SK-N-SH treated with all-trans-retinoic acid at 6 μM for 48 hours (cell line): ENCODE measurements around the gene KIF12.

Source experiments
- ATAC-seq: fragments of 200-7000 bp; cut with Tn5 transposase; 3 replicates; pipeline ENCODE4 v1.9.1; 2020; ENCODE audit warnings: mild to moderate bottlenecking, moderate library complexity
- ARNTL ChIP-seq: fragments of 450-650 bp; formaldehyde crosslinking; IDR thresholded peaks from 2 replicates; pipeline ENCODE4 v1.5.0; 2020; ENCODE audit warnings: low read depth, mild to moderate bottlenecking, moderate library complexity, borderline replicate concordance
- BACH2 ChIP-seq: fragments of 250-450 bp; sonication (Bioruptor Pico); IDR thresholded peaks from 2 replicates; pipeline ENCODE4 v1.9.0; 2021; ENCODE audit warnings: mild to moderate bottlenecking, borderline replicate concordance
- CSDC2 ChIP-seq: fragments of 250-450 bp; sonication (Bioruptor Pico); IDR thresholded peaks from 2 replicates; pipeline ENCODE4 v1.5.0; 2020; ENCODE audit warnings: mild to moderate bottlenecking, moderate library complexity
- ESRRG ChIP-seq: fragments of 250-450 bp; sonication (Bioruptor Pico); IDR thresholded peaks from 2 replicates; pipeline ENCODE4 v1.6.1; 2021; ENCODE audit warnings: mild to moderate bottlenecking
- GLIS3 ChIP-seq: fragments of 250-450 bp; sonication (Bioruptor Pico); IDR thresholded peaks from 2 replicates; pipeline ENCODE4 v1.5.0; 2020; ENCODE audit warnings: mild to moderate bottlenecking, moderate library complexity
- ISL1 ChIP-seq: fragments of 250-450 bp; sonication (Bioruptor Pico); IDR thresholded peaks from 2 replicates; pipeline ENCODE4 v2.1.2; 2022; ENCODE audit warnings: mild to moderate bottlenecking, moderate library complexity
- OSR1 ChIP-seq: fragments of 250-450 bp; sonication (Bioruptor Pico); IDR thresholded peaks from 2 replicates; pipeline ENCODE4 v1.8.0; 2022; ENCODE audit warnings: moderate library complexity, mild to moderate bottlenecking, inconsistent platforms
- PPARA ChIP-seq: fragments of 250-450 bp; sonication (Bioruptor Pico); IDR thresholded peaks from 2 replicates; pipeline ENCODE4 v1.5.0; 2020; ENCODE audit warnings: mild to moderate bottlenecking, borderline replicate concordance
- RARB ChIP-seq: fragments of 250-450 bp; sonication (Bioruptor Pico); IDR thresholded peaks from 2 replicates; pipeline ENCODE4 v1.8.0; 2021; ENCODE audit warnings: mild to moderate bottlenecking, moderate library complexity
- SNAI2 ChIP-seq: fragments of 250-450 bp; sonication (Bioruptor Pico); IDR thresholded peaks from 2 replicates; pipeline ENCODE4 v1.5.0; 2020; ENCODE audit warnings: mild to moderate bottlenecking, moderate library complexity
- TCF4 ChIP-seq: fragments of 250-450 bp; sonication (Bioruptor Pico); IDR thresholded peaks from 2 replicates; pipeline ENCODE4 v1.8.0; 2021; ENCODE audit warnings: mild to moderate bottlenecking, moderate library complexity, borderline replicate concordance
- TOX ChIP-seq: fragments of 250-450 bp; sonication (Bioruptor Pico); IDR thresholded peaks from 2 replicates; pipeline ENCODE4 v1.8.0; 2021; ENCODE audit warnings: mild to moderate bottlenecking, moderate library complexity, borderline replicate concordance
- ZC3H10 ChIP-seq: fragments of 250-450 bp; sonication (Bioruptor Pico); IDR thresholded peaks from 2 replicates; pipeline ENCODE4 v1.5.1; 2021; ENCODE audit warnings: mild to moderate bottlenecking, moderate library complexity
- ZFP3 ChIP-seq: fragments of 250-450 bp; sonication (Bioruptor Pico); IDR thresholded peaks from 2 replicates; pipeline ENCODE4 v1.5.0; 2020; ENCODE audit warnings: mild to moderate bottlenecking, moderate library complexity
- ZFP30 ChIP-seq: fragments of 450-650 bp; formaldehyde crosslinking; IDR thresholded peaks from 2 replicates; pipeline ENCODE4 v1.5.0; 2022; ENCODE audit warnings: mild to moderate bottlenecking, moderate library complexity
- ZNF565 ChIP-seq: fragments of 450-650 bp; formaldehyde crosslinking; conservative IDR thresholded peaks from 2 replicates; pipeline ENCODE4 v1.5.0; 2020; ENCODE audit warnings: low read depth, mild to moderate bottlenecking, moderate library complexity
- ZNF70 ChIP-seq: fragments of 450-650 bp; formaldehyde crosslinking; IDR thresholded peaks from 2 replicates; pipeline ENCODE4 v1.5.0; 2020; ENCODE audit warnings: mild to moderate bottlenecking, moderate library complexity
- ZNF8 ChIP-seq: fragments of 450-650 bp; formaldehyde crosslinking; IDR thresholded peaks from 2 replicates; pipeline ENCODE4 v1.5.0; 2020; ENCODE audit warnings: mild to moderate bottlenecking, moderate library complexity
- TF ChIP-seq, protein P1 (sequence below): fragments of 250-450 bp; sonication (Bioruptor Pico); IDR thresholded peaks from 2 replicates; pipeline ENCODE4 v1.8.0; 2020; ENCODE audit warnings: mild to moderate bottlenecking, moderate library complexity, borderline replicate concordance
- TF ChIP-seq, protein P2 (sequence below): fragments of 250-450 bp; sonication (Bioruptor Pico); IDR thresholded peaks from 2 replicates; pipeline ENCODE4 v1.5.1; 2021; ENCODE audit warnings: mild to moderate bottlenecking, moderate library complexity
- TF ChIP-seq, protein P3 (sequence below): fragments of 250-450 bp; sonication (Bioruptor Pico); IDR thresholded peaks from 2 replicates; pipeline ENCODE4 v1.5.0; 2020; ENCODE audit warnings: mild to moderate bottlenecking, moderate library complexity
- TF ChIP-seq, protein P4 (sequence below): fragments of 250-450 bp; sonication (Bioruptor Pico); IDR thresholded peaks from 2 replicates; pipeline ENCODE4 v1.8.0; 2021; ENCODE audit warnings: low read depth, mild to moderate bottlenecking, moderate library complexity, borderline replicate concordance
- TF ChIP-seq, protein P5 (sequence below): fragments of 250-450 bp; sonication (Bioruptor Pico); IDR thresholded peaks from 2 replicates; pipeline ENCODE4 v1.5.1; 2020; ENCODE audit warnings: low read depth, mild to moderate bottlenecking, moderate library complexity

The KIF12 gene

DNA sequence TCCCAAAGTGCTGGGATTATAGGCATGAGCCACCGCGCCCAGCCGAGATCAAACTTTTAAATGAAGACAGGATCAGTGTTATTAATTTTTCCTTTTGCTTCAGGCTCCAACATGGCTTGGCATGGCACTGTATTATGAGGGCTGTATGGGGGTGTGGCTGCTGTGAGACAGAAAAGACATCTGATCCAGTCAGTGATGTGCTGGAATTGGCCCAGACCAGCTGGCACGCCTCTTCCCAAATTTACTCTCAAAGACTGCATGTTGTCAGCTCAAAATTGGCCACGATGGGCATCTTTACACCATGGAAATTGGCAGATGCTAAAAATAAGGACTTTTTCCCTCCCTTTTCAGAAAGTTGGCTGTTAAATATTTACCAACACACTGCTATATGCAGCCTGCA is 44.1 kb upstream of the KIF12 start (continued):
- TF ChIP-seq SNAI2 (CRISPR knock-in tag), result no peak
- TF ChIP-seq GLIS3 (CRISPR knock-in tag), result no peak
- TF ChIP-seq, protein P1, sequence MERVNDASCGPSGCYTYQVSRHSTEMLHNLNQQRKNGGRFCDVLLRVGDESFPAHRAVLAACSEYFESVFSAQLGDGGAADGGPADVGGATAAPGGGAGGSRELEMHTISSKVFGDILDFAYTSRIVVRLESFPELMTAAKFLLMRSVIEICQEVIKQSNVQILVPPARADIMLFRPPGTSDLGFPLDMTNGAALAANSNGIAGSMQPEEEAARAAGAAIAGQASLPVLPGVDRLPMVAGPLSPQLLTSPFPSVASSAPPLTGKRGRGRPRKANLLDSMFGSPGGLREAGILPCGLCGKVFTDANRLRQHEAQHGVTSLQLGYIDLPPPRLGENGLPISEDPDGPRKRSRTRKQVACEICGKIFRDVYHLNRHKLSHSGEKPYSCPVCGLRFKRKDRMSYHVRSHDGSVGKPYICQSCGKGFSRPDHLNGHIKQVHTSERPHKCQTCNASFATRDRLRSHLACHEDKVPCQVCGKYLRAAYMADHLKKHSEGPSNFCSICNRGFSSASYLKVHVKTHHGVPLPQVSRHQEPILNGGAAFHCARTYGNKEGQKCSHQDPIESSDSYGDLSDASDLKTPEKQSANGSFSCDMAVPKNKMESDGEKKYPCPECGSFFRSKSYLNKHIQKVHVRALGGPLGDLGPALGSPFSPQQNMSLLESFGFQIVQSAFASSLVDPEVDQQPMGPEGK (CRISPR knock-in tag), result no peak
- no peak for TF ChIP-seq ARNTL (CRISPR knock-in tag)

DNA sequence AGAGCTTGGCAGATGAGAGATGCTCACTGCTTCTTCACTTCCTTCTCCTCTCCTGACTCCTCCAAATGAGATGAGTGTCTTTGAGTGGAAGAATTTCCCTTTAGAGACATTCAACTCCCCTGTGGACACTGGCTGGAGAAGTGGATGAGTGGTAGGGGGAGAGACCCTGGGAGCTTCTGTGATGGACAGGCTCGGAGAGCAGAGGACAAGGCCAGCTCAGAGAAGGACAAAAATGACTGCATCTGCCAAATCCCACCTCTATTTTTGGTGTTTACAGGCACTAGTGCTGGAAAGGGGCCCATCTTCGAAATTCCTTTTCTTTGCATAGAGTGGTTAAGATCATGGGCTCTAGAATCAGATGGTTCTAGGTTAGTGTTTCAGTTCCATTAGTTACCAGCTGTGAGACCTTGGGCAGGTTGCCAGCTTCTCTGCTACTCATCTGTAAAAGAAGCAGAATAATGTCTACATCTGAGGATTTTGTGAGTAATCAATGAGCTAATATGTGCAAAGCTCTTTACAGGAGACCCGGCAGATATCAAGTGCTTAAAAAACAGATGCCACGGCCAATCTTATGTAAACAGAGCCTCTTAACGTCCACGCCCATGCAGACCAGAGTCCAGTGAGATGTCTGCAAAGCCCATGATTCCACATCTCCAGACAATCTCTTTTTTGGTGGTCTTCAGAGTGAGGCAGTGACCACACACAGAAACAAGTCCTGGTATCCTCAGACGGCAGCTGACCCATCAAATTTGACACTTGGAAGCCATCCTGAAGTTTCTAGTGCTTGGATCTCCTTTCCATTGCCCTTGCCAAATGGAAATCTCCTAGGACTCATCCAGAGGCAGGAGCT is 42.7 kb upstream of the KIF12 start:
- ATAC-seq, result no peak
- no peak for TF ChIP-seq GLIS3 (CRISPR knock-in tag)
- TF ChIP-seq, protein P2, sequence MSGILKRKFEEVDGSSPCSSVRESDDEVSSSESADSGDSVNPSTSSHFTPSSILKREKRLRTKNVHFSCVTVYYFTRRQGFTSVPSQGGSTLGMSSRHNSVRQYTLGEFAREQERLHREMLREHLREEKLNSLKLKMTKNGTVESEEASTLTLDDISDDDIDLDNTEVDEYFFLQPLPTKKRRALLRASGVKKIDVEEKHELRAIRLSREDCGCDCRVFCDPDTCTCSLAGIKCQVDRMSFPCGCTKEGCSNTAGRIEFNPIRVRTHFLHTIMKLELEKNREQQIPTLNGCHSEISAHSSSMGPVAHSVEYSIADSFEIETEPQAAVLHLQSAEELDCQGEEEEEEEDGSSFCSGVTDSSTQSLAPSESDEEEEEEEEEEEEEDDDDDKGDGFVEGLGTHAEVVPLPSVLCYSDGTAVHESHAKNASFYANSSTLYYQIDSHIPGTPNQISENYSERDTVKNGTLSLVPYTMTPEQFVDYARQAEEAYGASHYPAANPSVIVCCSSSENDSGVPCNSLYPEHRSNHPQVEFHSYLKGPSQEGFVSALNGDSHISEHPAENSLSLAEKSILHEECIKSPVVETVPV (CRISPR knock-in tag), result no peak
- TF ChIP-seq TCF4 (CRISPR knock-in tag), result no peak
- no peak for TF ChIP-seq ESRRG
- TF ChIP-seq, protein P3, sequence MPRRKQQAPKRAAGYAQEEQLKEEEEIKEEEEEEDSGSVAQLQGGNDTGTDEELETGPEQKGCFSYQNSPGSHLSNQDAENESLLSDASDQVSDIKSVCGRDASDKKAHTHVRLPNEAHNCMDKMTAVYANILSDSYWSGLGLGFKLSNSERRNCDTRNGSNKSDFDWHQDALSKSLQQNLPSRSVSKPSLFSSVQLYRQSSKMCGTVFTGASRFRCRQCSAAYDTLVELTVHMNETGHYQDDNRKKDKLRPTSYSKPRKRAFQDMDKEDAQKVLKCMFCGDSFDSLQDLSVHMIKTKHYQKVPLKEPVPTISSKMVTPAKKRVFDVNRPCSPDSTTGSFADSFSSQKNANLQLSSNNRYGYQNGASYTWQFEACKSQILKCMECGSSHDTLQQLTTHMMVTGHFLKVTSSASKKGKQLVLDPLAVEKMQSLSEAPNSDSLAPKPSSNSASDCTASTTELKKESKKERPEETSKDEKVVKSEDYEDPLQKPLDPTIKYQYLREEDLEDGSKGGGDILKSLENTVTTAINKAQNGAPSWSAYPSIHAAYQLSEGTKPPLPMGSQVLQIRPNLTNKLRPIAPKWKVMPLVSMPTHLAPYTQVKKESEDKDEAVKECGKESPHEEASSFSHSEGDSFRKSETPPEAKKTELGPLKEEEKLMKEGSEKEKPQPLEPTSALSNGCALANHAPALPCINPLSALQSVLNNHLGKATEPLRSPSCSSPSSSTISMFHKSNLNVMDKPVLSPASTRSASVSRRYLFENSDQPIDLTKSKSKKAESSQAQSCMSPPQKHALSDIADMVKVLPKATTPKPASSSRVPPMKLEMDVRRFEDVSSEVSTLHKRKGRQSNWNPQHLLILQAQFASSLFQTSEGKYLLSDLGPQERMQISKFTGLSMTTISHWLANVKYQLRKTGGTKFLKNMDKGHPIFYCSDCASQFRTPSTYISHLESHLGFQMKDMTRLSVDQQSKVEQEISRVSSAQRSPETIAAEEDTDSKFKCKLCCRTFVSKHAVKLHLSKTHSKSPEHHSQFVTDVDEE (CRISPR knock-in tag), result no peak
- TF ChIP-seq OSR1 (CRISPR knock-in tag), result no peak
- TF ChIP-seq, protein P4, sequence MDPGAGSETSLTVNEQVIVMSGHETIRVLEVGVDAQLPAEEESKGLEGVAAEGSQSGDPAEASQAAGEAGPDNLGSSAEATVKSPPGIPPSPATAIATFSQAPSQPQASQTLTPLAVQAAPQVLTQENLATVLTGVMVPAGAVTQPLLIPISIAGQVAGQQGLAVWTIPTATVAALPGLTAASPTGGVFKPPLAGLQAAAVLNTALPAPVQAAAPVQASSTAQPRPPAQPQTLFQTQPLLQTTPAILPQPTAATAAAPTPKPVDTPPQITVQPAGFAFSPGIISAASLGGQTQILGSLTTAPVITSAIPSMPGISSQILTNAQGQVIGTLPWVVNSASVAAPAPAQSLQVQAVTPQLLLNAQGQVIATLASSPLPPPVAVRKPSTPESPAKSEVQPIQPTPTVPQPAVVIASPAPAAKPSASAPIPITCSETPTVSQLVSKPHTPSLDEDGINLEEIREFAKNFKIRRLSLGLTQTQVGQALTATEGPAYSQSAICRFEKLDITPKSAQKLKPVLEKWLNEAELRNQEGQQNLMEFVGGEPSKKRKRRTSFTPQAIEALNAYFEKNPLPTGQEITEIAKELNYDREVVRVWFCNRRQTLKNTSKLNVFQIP (CRISPR knock-in tag), result no peak
- TF ChIP-seq ZC3H10 (CRISPR knock-in tag), result no peak
- no peak for TF ChIP-seq ZNF565 (CRISPR knock-in tag)
- TF ChIP-seq RARB, result no peak
- no peak for TF ChIP-seq TOX (CRISPR knock-in tag)
- no peak for TF ChIP-seq PPARA (CRISPR knock-in tag)
- TF ChIP-seq ISL1, result no peak
- no peak for TF ChIP-seq BACH2 (CRISPR knock-in tag)
- no peak for TF ChIP-seq CSDC2 (CRISPR knock-in tag)
- no peak for TF ChIP-seq ZFP3 (CRISPR knock-in tag)
- TF ChIP-seq ZFP30, result no peak
- no peak for TF ChIP-seq ARNTL (CRISPR knock-in tag)
- no peak for TF ChIP-seq ZNF70 (CRISPR knock-in tag)
- TF ChIP-seq SNAI2 (CRISPR knock-in tag), result no peak

- TF ChIP-seq OSR1 (CRISPR knock-in tag) (no peak), GLIS3 (CRISPR knock-in tag) (no peak), SNAI2 (CRISPR knock-in tag) (no peak), ESRRG (no peak), ZFP30 (no peak)
- ATAC-seq, result no peak
Observed at GRCh38 chr9:114140850-114141249, 41.8 kb upstream of the KIF12 start.

DNA sequence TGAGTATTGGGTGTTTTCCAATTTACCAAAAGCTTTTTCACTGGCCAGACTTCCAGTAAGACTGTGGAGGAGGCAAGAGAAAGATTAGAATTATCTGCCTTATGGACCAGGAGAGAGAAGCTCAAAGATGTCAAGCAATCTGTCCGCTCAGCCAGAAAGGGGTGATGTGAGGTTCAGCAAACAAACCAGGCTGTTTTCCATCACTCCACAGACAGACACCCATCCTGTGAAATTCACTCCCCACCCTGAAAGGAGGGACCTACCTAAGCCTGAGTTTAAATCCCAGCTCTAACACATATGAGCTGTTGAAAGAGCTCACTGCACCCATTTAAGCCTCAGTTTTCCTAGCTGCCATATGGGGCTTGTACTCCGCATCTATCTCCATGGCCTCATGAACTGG is 41.3 kb upstream of the KIF12 start:
- no peak for ATAC-seq
- TF ChIP-seq, protein P5, sequence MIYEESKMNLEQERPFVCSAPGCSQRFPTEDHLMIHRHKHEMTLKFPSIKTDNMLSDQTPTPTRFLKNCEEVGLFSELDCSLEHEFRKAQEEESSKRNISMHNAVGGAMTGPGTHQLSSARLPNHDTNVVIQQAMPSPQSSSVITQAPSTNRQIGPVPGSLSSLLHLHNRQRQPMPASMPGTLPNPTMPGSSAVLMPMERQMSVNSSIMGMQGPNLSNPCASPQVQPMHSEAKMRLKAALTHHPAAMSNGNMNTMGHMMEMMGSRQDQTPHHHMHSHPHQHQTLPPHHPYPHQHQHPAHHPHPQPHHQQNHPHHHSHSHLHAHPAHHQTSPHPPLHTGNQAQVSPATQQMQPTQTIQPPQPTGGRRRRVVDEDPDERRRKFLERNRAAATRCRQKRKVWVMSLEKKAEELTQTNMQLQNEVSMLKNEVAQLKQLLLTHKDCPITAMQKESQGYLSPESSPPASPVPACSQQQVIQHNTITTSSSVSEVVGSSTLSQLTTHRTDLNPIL, result no peak
- TF ChIP-seq TOX (CRISPR knock-in tag) (no peak), RARB (no peak), ZFP30 (no peak), ZFP3 (CRISPR knock-in tag) (no peak), ISL1 (no peak), OSR1 (CRISPR knock-in tag) (no peak), CSDC2 (CRISPR knock-in tag) (no peak), ZNF8 (CRISPR knock-in tag) (no peak), ZC3H10 (CRISPR knock-in tag) (no peak)
- TF ChIP-seq, protein P4 (CRISPR knock-in tag), result no peak
- TF ChIP-seq, protein P2 (CRISPR knock-in tag), result no peak
